IMR-90 (cell line): ENCODE results near the gene KIDINS220. TPM values are rescaled to one million over a fixed set of nuclear protein-coding genes. Genes with fewer than 3 reads are reported as not detected.

ENCODE experiments used
- ATAC-seq: fragments of 200-7000 bp; cut with Tn5 transposase; 2 replicates; pipeline ENCODE4 v1.9.1; 2020; ENCODE audit warnings: low read depth, mild to moderate bottlenecking, moderate library complexity
- Bru-seq: library from RNA; stranded (reverse); fragments of 400-500 nt; gene quantifications from one replicate; lab custom pipeline; 2021; lab: Mats Ljungman, UMichigan
- BruChase-seq, 2 experiments: library from RNA; stranded (reverse); fragments of 400-500 nt; gene quantifications; one replicate each; lab custom pipeline; 2021; lab: Mats Ljungman, UMichigan
- BruUV-seq: library from RNA; stranded (reverse); fragments of 400-500 nt; replicated peaks from 2 replicates; lab custom pipeline; 2021; lab: Mats Ljungman, UMichigan
- CTCF ChIA-PET: fragments of 300-600 bp; formaldehyde crosslinking; extraction: SDS; loops from one replicate; lab custom pipeline; 2021; ENCODE audit warnings: antibody characterized with exemption; lab: Yijun Ruan, JAX
- POLR2A ChIA-PET: fragments of 300-600 bp; sonication (Branson Sonifier 250); formaldehyde crosslinking; loops from one replicate; lab custom pipeline; 2022; ENCODE audit warnings: antibody characterized with exemption; ENCODE audit not compliant: unreplicated experiment; lab: Charles Lee
- DNase-seq: peaks from one replicate; pipeline ENCODE4 v3.0.0; 2013
- H2AFZ ChIP-seq: replicated peaks from 2 replicates; pipeline ENCODE3; 2013; ENCODE audit warnings: low read length, mild to moderate bottlenecking; ENCODE audit not compliant: poor library complexity
- H2AK5ac ChIP-seq: 2 replicates; pipeline ENCODE4 v1.6.1; 2013; ENCODE audit warnings: low read depth, low read length, inconsistent platforms
- H2AK9ac ChIP-seq: replicated peaks from 2 replicates; pipeline ENCODE3; 2013; ENCODE audit warnings: mild to moderate bottlenecking, low read depth, low read length, moderate library complexity; ENCODE audit not compliant: poor library complexity
- H2BK120ac ChIP-seq: 2 replicates; pipeline ENCODE4 v1.6.1; 2013; ENCODE audit warnings: low read depth, low read length, inconsistent platforms
- H2BK15ac ChIP-seq: 3 replicates; pipeline ENCODE4 v1.6.1; 2013; ENCODE audit warnings: low read depth, low read length, inconsistent platforms
- H2BK20ac ChIP-seq: 2 replicates; pipeline ENCODE4 v1.6.1; 2013; ENCODE audit warnings: low read depth, mild to moderate bottlenecking, inconsistent platforms, low read length, moderate library complexity
- H2BK5ac ChIP-seq: 2 replicates; pipeline ENCODE4 v1.6.1; 2013; ENCODE audit warnings: mild to moderate bottlenecking, low read depth, low read length, inconsistent platforms; ENCODE audit not compliant: poor library complexity, severe bottlenecking
- H3K14ac ChIP-seq: replicated peaks from 2 replicates; pipeline ENCODE4 v1.6.1; 2013; ENCODE audit warnings: low read depth, low read length, inconsistent platforms
- H3K18ac ChIP-seq: 2 replicates; pipeline ENCODE4 v1.6.1; 2013; ENCODE audit warnings: low read depth, low read length, control low read depth
- H3K23ac ChIP-seq: 2 replicates; pipeline ENCODE4 v1.6.1; 2013; ENCODE audit warnings: low read depth, low read length, inconsistent platforms
- H3K27ac ChIP-seq: 2 replicates; pipeline ENCODE4 v1.5.1; 2013; ENCODE audit warnings: mild to moderate bottlenecking, control low read depth, low read length; ENCODE audit not compliant: insufficient read depth
- H3K27me3 ChIP-seq: 2 replicates; pipeline ENCODE4 v1.6.1; 2013; ENCODE audit warnings: low read length; ENCODE audit not compliant: control insufficient read depth, insufficient read depth
- H3K36me3 ChIP-seq: 2 replicates; pipeline ENCODE4 v1.6.1; 2013; ENCODE audit warnings: low read length, mixed read lengths; ENCODE audit not compliant: control insufficient read depth, insufficient read depth
- H3K4ac ChIP-seq: 2 replicates; pipeline ENCODE4 v1.6.1; 2013; ENCODE audit warnings: low read depth, low read length, inconsistent platforms
- H3K4me1 ChIP-seq: 2 replicates; pipeline ENCODE4 v1.6.1; 2013; ENCODE audit warnings: low read length, mixed read lengths; ENCODE audit not compliant: control insufficient read depth, insufficient read depth
- H3K4me2 ChIP-seq: 2 replicates; pipeline ENCODE4 v1.6.1; 2013; ENCODE audit warnings: low read depth, mild to moderate bottlenecking, control low read depth, low read length, moderate library complexity
- H3K4me3 ChIP-seq: 2 replicates; pipeline ENCODE4 v1.5.1; 2013; ENCODE audit warnings: low read depth, mild to moderate bottlenecking, control low read depth, low read length, moderate library complexity; ENCODE audit not compliant: insufficient read depth
- H3K56ac ChIP-seq: 2 replicates; pipeline ENCODE4 v1.6.1; 2013; ENCODE audit warnings: low read length, inconsistent platforms; ENCODE audit not compliant: insufficient read depth; ENCODE audit errors: extremely low read depth
- H3K79me1 ChIP-seq, 2 experiments: 2 replicates each; pipeline ENCODE4 v1.6.1; 2013; ENCODE audit warnings: low read length in 2 of 2, inconsistent platforms in 1 of 2, low read depth in 1 of 2
- H3K9ac ChIP-seq: 2 replicates; pipeline ENCODE4 v1.6.1; 2013; ENCODE audit warnings: low read depth, low read length, control low read depth
- H3K9me1 ChIP-seq: 2 replicates; pipeline ENCODE4 v1.6.1; 2013; ENCODE audit warnings: low read length, inconsistent platforms; ENCODE audit not compliant: insufficient read depth
- H3K9me3 ChIP-seq: 2 replicates; pipeline ENCODE4 v1.6.1; 2013; ENCODE audit warnings: low read length; ENCODE audit not compliant: control insufficient read depth, insufficient read depth
- H4K20me1 ChIP-seq: 2 replicates; pipeline ENCODE4 v1.6.1; 2013; ENCODE audit warnings: low read length, inconsistent platforms; ENCODE audit not compliant: insufficient read depth
- H4K5ac ChIP-seq: 2 replicates; pipeline ENCODE4 v1.6.1; 2013; ENCODE audit warnings: mild to moderate bottlenecking, low read depth, low read length, control low read depth
- H4K8ac ChIP-seq, 2 experiments: 2 replicates each; pipeline ENCODE4 v1.6.1; 2013; ENCODE audit warnings: low read depth in 2 of 2, low read length in 2 of 2, control low read depth in 1 of 2, inconsistent platforms in 1 of 2
- H4K91ac ChIP-seq: 2 replicates; pipeline ENCODE4 v1.6.1; 2013; ENCODE audit warnings: low read depth, low read length, inconsistent platforms; ENCODE audit not compliant: insufficient read depth
- BHLHE40 ChIP-seq: fragments of 150-350 bp; IDR thresholded peaks from 2 replicates; pipeline ENCODE4 v1.6.1; 2016; ENCODE audit warnings: mild to moderate bottlenecking, low read depth, low read length
- CEBPB ChIP-seq: IDR thresholded peaks from 2 replicates; pipeline ENCODE4 v1.6.1; 2012; ENCODE audit warnings: low read depth, low read length, improper control_type of control experiment
- CHD1 ChIP-seq: IDR thresholded peaks from 2 replicates; pipeline ENCODE4 v1.6.1; 2012; ENCODE audit warnings: low read depth, low read length, improper control_type of control experiment
- CTCF ChIP-seq: conservative IDR thresholded peaks from 2 replicates; pipeline ENCODE4 v1.5.1; 2012; ENCODE audit warnings: mild to moderate bottlenecking, low read depth, low read length, improper control_type of control experiment
- FOS ChIP-seq: fragments of 150-350 bp; IDR thresholded peaks from 2 replicates; pipeline ENCODE4 v1.6.1; 2016; ENCODE audit warnings: low read depth, low read length
- MAFK ChIP-seq: IDR thresholded peaks from 2 replicates; pipeline ENCODE4 v1.6.1; 2012; ENCODE audit warnings: low read depth, low read length, improper control_type of control experiment
- MXI1 ChIP-seq: IDR thresholded peaks from 2 replicates; pipeline ENCODE4 v1.6.1; 2012; ENCODE audit warnings: low read depth, mild to moderate bottlenecking, low read length, moderate library complexity, borderline replicate concordance
- NFE2L2 ChIP-seq: fragments of 150-350 bp; IDR thresholded peaks from 2 replicates; pipeline ENCODE4 v1.6.1; 2016; ENCODE audit warnings: low read depth, mild to moderate bottlenecking, low read length
- POLR2A ChIP-seq: IDR thresholded peaks from 2 replicates; pipeline ENCODE4 v1.6.1; 2012; ENCODE audit warnings: mild to moderate bottlenecking, low read depth, low read length
- RAD21 ChIP-seq: IDR thresholded peaks from 2 replicates; pipeline ENCODE4 v1.6.1; 2012; ENCODE audit warnings: low read length, improper control_type of control experiment
- RCOR1 ChIP-seq: IDR thresholded peaks from 2 replicates; pipeline ENCODE4 v1.6.1; 2012; ENCODE audit warnings: mild to moderate bottlenecking, low read length, improper control_type of control experiment; ENCODE audit not compliant: insufficient replicate concordance
- RFX5 ChIP-seq: IDR thresholded peaks from 2 replicates; pipeline ENCODE4 v1.8.0; 2012; ENCODE audit warnings: low read depth, mild to moderate bottlenecking, low read length, moderate library complexity
- SMC3 ChIP-seq: fragments of 150-350 bp; IDR thresholded peaks from 2 replicates; pipeline ENCODE4 v1.6.1; 2016; ENCODE audit warnings: low read depth, mild to moderate bottlenecking, antibody characterized with exemption, low read length, moderate library complexity
- USF2 ChIP-seq: fragments of 150-350 bp; IDR thresholded peaks from 2 replicates; pipeline ENCODE4 v1.6.1; 2017; ENCODE audit warnings: mild to moderate bottlenecking, antibody characterized with exemption, low read length, low read depth
- WGBS, 2 experiments: methylation state at CpG; one replicate each; pipeline versions ENCODE4 v1.1.5 to v1.1.7; 2013; ENCODE audit warnings: missing lambda C conversion rate in 2 of 2; ENCODE audit not compliant: insufficient read length in 1 of 2; ENCODE audit errors: extremely low coverage in 2 of 2; 5-methylcytosine and 5-hydroxymethylcytosine counted together
- dilution Hi-C: fragments of 300-500 bp; cut with HindIII; formaldehyde crosslinking; loops from one replicate; pipeline ENCODE4 v1.14.3; 2018; ENCODE audit warnings: low sequenced_read_pairs; ENCODE audit not compliant: unreplicated experiment
- in situ Hi-C: fragments of 300-500 bp; cut with MboI; formaldehyde crosslinking; loops from 3 replicates; pipeline ENCODE4 v1.14.3; 2019; ENCODE audit warnings: low sequenced_read_pairs, inconsistent platforms, mixed read lengths
- intact Hi-C: fragments of 100-400 bp; cut with micrococcal nuclease; formaldehyde crosslinking; loops from 2 replicates; pipeline ENCODE4 v1.10.0; 2022
- long read RNA-seq: library from polyadenylated mRNA; unstranded; transcript quantifications from one replicate; pipeline ENCODE4 v2.0.0, GENCODE V29; 2021; ENCODE audit not compliant: unreplicated experiment
- polyA plus RNA-seq, 3 experiments: library from polyadenylated mRNA; depleted of rRNA; stranded (reverse); fragments of >200 nt; gene quantifications; 2 replicates each; pipeline ENCODE4 v1.2.3, GENCODE V29; 2012; ENCODE audit warnings: low replicate concordance in 1 of 3
- total RNA-seq: library from RNA; depleted of rRNA; stranded (reverse); fragments of >200 nt; gene quantifications from 2 replicates; pipeline ENCODE4 v1.2.3, GENCODE V29; 2012; rRNA removed

The KIDINS220 gene
- total RNA-seq (63.4 and 80.3 TPM in 2 replicates), polyA plus RNA-seq (2012; rRNA removed) (21.8 and 23.1 TPM in 2 replicates), Bru-seq, nascent RNA (percentile 83 among the genes with signal in this experiment), BruChase-seq, experiment 1, labeled RNA remaining after a 6-hour chase (percentile 87 among the genes with signal in this experiment), BruChase-seq, experiment 2, labeled RNA remaining after a 2-hour chase (percentile 85 among the genes with signal in this experiment)
- polyA plus RNA-seq (2012; cell fraction: cytosol; rRNA removed): 6.2 and 15.3 TPM in 2 replicates
- polyA plus RNA-seq (2012; cell fraction: nucleus; rRNA removed; ENCODE audit: low replicate concordance): 12.6 and 60.0 TPM in 2 replicates
- long read RNA-seq, partial matches to known transcripts: 34 of 57 reads
- long read RNA-seq, other reads (novel, unspliced or antisense): 23 of 57 reads

GRCh38 chr2:8836971-8837794 lies at the start of gene KIDINS220:
TSS of gene KIDINS220 (minus strand) at chr2:8837613. CDS start at chr2:8827093, 10,520 bp downstream.
- intact Hi-C loops: no loop called here
- peak within 1 kb of the TSS; percentile 2 to 87; a peak in 2 of 4 replicates for H4K8ac ChIP-seq
- ChIA-PET CTCF (no interaction called here), POLR2A (interaction anchor here (0.6 kb wide), 1 partner anchor 10 kb away, joined by 5 read pairs; no protein-coding TSS in a partner anchor)
- H3K4me1 ChIP-seq: peaks cover 2% of the 10 kb centered on the region
- H4K5ac ChIP-seq: peak within 1 kb of the TSS; percentile 47; the same call in 1 of the 2 replicates
- H3K36me3 ChIP-seq: no peaks in the 10 kb centered on the region
- no peak within 1 kb of the TSS for H4K91ac ChIP-seq
- peak within 1 kb of the TSS; percentile 67 for H2AK5ac ChIP-seq
- peak within 1 kb of the TSS; percentile 95 for H3K4ac ChIP-seq
- H3K9me1 ChIP-seq: peaks cover 8% of the 10 kb centered on the region
- ATAC-seq: peak; percentile 98
- peak within 1 kb of the TSS; percentile 20; the same call in 1 of the 2 replicates for H3K18ac ChIP-seq
- no peaks in the 10 kb centered on the region for H3K9me3 ChIP-seq
- peak; percentile 77 for DNase-seq
- BruUV-seq: no TSS peak
- peak within 1 kb of the TSS; percentile 99 for H2AFZ ChIP-seq
- H3K9ac ChIP-seq: peak within 1 kb of the TSS; percentile 85
- WGBS, 2 experiments: 3% methylated on average over 8 of the region's 67 CpGs; no CpG with 5 or more reads in 1 of the 2 experiments
- dilution Hi-C loops: no loop called here
- in situ Hi-C loops: no loop called here
- peak within 1 kb of the TSS; percentile 74; the same call in 1 of the 2 replicates for H3K56ac ChIP-seq
- H2AK9ac ChIP-seq: peak within 1 kb of the TSS; percentile 96
- peak within 1 kb of the TSS; percentile 82 for H3K27ac ChIP-seq
- peaks cover 25% of the 10 kb centered on the region for H4K20me1 ChIP-seq
- H3K27me3 ChIP-seq: no peaks in the 10 kb centered on the region
- peaks cover 15 to 42% of the 10 kb centered on the region in 2 experiments for H3K79me1 ChIP-seq
- peak within 1 kb of the TSS; percentile 97 for H3K4me2 ChIP-seq
- peak within 1 kb of the TSS; percentile 81; the same call in 1 of the 2 replicates for H3K14ac ChIP-seq
- peak within 1 kb of the TSS; percentile 82 for H3K23ac ChIP-seq
- H2BK15ac ChIP-seq: 0 out of 3 replicates have a peak within 1 kb of the TSS, but pooled peaks have one; percentile 54
- H2BK5ac ChIP-seq: peak within 1 kb of the TSS; percentile 46
- H2BK20ac ChIP-seq: no peak within 1 kb of the TSS
- no peak within 1 kb of the TSS for H2BK120ac ChIP-seq
- H3K4me3 ChIP-seq: peak within 1 kb of the TSS; percentile 75
- TF ChIP-seq RCOR1 (no peak), POLR2A (peak; percentile 66), FOS (no peak), CHD1 (no peak), RFX5 (no peak), CTCF (no peak), BHLHE40 (peak; percentile 73), MXI1 (peak; percentile 79), RAD21 (no peak), CEBPB (no peak), MAFK (no peak), SMC3 (no peak), NFE2L2 (no peak), USF2 (peak; percentile 93)
